Measurements from ENCODE around the gene CDH12.

GRCh38 chr5:21823588-21823987 is 1029.6 kb downstream of the CDH12 start:
- TF ChIP-seq CTCF (IDR thresholded peaks at IDR 0.05) (no peak), POLR2A (IDR thresholded peaks at IDR 0.05) (no peak), POLR2AphosphoS5 (IDR thresholded peaks at IDR 0.05) (no peak)
